A673 (cell line): ENCODE measurements around the gene BABAM2.

Experiments used
- EZH2 ChIP-seq: fragments of 200-600 bp; sonication (generic); IDR thresholded peaks from 2 replicates; pipeline ENCODE4 v1.6.1; 2017; ENCODE audit warnings: borderline replicate concordance, low read depth, mild to moderate bottlenecking, mixed read lengths, antibody characterized with exemption, low read length; ENCODE audit not compliant: poor library complexity, severe bottlenecking
- TF ChIP-seq, protein P1 (sequence below): fragments of 300-800, 200-600 bp; sonication (generic); conservative IDR thresholded peaks from 2 replicates; pipeline ENCODE4 v1.5.1; 2017; ENCODE audit warnings: low read depth, mild to moderate bottlenecking, antibody characterized with exemption, low read length, moderate library complexity, mixed read lengths

DNA sequence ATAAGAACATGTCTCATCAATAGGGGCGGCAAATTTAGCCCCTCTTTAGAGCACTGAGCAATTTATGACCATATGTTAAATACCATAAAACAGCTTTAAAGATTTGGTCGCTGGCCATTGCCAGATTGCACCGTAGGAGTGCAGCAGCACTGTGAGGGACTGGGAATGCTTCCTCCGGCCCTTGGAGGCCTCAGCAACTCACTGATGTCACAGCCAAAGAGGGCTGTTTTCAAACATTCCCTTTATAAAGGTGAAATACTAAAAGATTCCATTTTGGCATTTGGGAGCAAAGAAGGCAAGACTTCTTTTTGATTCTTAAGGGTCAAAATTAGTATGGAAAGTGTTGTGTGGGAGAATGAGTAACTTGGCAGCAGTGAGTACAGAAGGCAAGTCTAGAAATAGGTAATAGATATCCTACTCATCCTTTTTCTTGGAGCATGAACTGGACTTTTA, 63.7 kb downstream of the BABAM2 start:
- TF ChIP-seq, protein P1, sequence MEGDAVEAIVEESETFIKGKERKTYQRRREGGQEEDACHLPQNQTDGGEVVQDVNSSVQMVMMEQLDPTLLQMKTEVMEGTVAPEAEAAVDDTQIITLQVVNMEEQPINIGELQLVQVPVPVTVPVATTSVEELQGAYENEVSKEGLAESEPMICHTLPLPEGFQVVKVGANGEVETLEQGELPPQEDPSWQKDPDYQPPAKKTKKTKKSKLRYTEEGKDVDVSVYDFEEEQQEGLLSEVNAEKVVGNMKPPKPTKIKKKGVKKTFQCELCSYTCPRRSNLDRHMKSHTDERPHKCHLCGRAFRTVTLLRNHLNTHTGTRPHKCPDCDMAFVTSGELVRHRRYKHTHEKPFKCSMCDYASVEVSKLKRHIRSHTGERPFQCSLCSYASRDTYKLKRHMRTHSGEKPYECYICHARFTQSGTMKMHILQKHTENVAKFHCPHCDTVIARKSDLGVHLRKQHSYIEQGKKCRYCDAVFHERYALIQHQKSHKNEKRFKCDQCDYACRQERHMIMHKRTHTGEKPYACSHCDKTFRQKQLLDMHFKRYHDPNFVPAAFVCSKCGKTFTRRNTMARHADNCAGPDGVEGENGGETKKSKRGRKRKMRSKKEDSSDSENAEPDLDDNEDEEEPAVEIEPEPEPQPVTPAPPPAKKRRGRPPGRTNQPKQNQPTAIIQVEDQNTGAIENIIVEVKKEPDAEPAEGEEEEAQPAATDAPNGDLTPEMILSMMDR, result no peak
- TF ChIP-seq EZH2, result no peak
